Stimulated activated CD4-positive, alpha-beta T cell treated with anti-CD3 and anti-CD28 coated beads, Interleukin-15, amount 100 ng/mL, for 24 hours (primary cell): ENCODE results near the gene GOLT1B.

Source experiments
- DNase-seq: peaks from one replicate; pipeline ENCODE4 v3.0.0-alpha.2; 2020

Gene GOLT1B

DNA sequence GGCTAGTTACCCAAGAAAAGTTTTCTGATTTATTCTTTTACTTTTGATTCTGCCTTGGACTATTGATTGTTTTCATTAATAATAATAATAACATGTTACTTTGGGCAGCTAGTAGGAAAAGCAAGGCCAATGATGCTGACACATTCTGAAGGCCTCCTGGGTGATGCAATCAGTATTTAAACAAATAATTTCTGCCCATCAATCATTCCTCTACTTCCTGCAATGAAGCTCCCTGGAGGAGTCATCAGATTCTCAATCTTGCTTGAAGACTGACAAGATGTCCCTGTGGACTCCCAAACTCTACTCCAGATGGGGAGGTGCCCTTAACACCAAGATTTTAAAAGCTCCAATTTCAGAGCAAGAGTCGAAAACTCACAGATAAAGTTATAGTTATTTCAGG is 24.5 kb downstream of the GOLT1B start, which contains the start of gene SPX:
TSS of gene SPX (plus strand) at position 244 of the 400 bp plus-strand sequence. CDS start 177 bp downstream, outside the sequence.
- no peak for DNase-seq

DNA sequence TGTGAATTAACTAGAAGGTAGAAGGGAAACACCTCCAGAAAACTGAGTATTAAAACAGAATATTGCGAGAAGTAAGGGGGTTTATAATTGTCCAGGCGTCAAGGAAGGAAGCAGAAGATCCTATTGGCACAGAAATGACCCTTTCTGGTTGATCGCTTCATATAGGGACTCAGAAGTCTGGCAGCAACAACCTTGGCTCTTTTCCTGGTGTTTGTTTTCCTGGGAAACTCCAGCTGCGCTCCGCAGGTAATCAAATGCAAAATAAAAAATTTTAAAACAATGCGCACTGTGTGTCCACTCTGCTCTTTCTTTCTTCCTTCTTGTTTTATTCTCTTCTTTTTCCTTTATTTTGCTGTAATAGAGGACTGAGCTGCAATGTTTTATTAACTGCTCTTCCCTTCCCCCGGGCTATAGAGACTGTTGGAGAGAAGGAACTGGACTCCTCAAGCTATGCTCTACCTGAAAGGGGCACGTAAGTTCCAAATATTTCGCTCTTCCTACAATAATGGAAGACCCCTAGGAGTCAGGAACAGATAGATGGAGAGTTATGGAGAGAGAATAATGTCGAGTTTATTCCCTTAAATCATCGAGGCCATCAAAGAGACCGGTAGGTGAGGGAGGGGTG is 25.2 kb downstream of the GOLT1B start:
- no peak for DNase-seq

DNA sequence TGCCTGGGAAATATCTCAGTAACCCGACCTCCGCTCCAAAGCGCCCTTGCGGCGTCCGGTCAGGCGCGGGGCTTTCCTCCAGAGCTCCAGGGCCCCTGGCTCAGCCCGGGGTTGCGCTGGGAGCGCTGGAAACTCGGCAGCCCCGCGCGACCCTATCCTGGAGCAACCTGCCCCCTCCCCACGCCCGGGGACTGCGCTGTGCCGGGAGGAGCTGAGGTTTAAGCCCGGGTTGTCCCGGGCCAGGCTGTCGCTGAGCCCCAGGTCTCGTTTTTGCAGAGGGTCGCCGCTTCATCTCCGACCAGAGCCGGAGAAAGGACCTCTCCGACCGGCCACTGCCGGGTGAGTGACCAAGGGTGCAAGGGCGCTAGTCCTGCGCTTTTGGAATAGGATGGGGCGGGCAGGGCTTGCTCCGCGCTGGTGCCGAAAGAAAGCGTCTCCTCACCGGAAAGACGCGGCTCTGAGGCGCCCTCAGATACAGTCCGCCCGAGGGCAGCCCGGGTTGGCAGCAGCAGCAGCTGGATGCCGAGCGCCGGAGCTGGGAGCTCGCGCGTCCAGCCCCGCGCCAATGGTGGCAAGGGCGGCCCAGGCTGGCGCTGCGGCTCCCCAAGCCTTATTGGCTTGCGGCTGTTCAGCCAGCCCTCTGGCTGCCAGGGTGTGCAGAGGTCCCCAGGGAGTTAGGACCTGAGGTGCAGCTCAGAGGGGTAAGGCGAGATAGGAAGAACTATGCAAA is 26.0 kb downstream of the GOLT1B start:
- peak; percentile 77 for DNase-seq

DNA sequence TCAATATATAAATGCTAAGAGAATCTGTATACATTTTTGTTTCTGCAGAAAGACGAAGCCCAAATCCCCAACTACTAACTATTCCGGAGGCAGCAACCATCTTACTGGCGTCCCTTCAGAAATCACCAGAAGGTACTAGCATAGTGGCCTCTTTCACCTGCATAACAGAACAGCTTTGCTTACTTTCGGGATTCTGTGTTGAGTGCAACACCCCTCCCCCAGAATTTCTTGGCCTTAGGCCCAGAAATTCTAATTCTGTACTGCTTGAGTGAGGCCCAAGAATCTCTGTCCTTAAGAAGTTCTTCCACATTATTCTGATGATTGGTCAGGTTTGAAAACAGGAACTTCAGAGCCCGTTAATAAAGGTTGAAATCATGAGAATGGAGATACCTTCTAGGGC is 27.4 kb downstream of the GOLT1B start:
- DNase-seq = no peak

DNA sequence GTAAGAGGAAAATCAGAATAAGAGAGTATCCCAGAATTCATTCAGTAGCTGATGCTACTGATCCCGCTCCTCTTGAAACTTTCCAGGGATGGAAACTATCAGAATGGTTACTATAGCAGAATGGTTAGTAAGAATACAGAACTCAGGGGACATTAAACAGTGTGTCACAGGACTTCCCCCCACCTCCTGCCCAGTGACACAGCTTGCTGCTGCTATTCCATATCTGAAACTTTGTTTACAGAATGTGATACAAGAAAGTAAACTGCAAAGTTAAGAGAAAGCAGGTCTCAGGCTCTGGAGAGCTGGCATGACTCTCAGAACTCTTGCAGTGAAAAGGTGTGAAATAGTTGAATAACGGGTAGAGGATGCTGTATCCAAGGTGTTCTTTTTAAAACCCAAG is 27.9 kb downstream of the GOLT1B start:
- no peak for DNase-seq

DNA sequence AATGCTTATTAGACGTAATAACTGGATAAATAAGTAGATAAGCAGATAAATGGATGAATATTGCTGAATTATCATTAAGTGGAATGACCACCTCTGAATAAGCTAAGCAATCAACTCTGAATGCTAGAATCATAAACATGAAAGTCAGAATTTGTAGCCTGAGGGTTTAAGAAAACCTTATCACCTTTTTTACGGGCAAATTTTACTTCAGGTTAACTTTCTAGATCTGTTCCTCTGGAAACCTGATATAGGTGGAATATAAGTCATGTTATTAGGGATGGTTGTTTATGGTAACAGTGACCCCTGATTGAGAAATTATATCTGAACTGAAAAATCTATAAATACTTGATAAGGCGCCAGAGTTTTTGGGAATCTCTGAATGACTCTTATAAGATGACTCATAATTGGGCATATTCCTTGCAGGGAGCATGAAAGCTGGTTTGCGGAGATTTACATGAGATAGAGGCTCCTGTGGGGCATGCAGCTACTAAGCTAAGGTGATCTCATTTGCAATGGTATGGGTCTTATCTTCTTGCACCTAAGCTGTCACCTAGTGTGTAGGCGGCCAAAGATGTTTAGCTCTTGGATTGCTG is 36.6 kb downstream of the GOLT1B start:
- no peak for DNase-seq

DNA sequence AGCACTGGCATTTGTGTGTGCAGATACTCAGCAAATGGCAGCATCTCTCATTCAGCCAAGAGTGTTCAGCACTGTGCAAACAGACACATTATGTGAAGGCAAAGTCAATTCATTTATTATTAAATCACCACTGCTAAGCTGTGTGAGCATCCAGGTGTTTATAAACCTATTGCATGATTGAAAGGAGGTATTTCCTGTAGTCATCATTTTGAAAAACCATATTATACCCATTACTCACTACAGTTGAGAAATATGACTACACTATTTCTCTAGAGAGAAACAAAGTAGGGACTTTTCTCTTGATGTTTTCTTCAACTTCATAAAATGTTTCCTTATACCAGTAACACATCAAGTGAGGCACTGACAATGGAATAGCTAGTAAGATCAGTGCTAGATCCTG is 38.2 kb downstream of the GOLT1B start:
- no peak for DNase-seq

DNA sequence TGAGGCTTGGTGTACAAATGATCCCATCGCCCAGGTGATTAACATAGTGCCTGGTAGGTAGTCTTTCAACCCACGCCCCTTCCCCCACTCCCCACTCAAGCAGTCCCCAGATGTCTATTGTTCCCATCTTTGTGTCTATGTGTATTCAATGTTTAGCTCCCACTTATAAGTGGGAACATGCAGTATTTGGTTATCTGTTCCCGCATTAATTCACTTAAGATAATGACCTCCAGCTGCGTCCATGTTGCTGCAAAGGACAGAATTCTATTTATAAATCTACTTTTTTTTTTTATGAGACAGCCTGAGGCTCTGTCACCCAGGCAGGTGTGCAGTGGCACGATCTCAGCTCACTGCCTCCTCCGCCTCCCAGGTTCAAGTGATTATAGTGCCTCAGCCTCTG is 40.2 kb downstream of the GOLT1B start:
- DNase-seq = no peak

DNA sequence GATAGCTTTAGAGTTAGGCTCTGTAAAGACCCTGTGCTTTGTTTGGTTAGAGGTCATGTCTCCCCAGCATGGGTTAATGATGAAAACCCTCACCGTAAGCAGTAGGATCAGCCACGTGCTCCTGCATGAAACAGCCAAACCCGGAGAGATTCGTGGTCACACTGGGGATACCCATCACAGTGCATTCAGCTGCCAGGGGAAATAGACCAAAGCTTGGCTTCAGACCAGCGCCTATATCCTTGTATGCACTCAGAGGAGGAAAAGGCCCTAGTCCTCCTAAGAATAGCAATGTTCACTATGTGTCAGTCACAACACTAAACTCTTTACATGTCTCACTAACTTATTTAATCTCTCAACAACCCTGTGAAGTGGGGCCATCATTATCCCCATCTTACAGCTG is 40.8 kb downstream of the GOLT1B start:
- no peak for DNase-seq

DNA sequence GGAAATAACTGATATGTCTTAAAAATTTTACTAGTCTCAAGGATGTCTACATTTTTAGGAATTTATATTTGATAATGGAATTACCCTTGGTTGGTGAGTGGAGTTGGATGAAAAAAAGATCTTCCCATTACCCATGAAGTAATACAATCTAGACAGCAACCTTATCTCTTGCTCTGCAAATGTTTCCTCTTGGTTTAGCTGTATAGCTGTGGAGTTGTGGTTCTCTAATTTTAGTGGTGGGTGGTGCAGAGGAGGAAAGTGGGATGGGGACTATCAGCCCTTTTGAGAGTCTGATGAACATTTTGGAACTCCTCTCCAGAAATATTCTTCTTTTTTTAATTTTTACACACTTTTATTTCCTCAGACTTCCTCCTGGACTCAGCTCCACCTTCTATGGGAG is 41.6 kb downstream of the GOLT1B start:
- DNase-seq = no peak

DNA sequence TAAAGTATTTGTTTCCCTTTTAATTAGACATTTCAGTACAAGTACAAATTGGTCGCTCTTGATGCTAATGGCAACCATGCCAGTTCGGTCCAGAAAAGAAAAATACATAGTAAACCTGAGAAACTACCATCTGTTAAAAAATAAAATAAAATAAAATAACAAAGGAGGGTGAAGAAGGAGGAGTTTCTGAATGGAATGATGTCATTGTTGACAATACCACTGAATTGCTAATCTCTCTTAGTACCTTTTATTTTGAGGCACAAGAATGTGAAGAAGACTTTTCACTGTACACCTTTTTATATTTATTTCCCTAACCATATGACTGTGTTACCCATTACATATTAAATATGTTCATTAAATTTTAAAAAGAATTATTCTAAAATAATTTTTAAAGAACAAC is 44.0 kb downstream of the GOLT1B start:
- no peak for DNase-seq

DNA sequence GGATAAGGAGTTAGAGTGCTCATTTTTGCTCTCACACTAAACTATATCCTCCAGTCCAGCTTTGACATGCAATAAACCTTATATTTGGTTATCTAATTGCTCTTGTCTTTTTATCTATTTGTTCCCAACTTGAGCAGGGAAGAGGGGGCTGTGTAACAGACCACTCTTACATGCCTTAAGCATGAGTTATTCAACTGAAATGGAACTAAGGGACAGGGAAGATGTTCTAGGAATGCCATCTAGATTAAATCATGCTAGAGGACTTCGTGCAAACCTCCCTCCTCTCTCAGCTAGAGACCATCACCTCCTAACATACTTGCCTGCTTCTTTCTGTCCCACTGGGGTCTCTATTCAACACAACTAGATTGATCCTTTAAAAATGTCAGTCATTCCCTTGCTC is 45.1 kb downstream of the GOLT1B start:
- DNase-seq = no peak

DNA sequence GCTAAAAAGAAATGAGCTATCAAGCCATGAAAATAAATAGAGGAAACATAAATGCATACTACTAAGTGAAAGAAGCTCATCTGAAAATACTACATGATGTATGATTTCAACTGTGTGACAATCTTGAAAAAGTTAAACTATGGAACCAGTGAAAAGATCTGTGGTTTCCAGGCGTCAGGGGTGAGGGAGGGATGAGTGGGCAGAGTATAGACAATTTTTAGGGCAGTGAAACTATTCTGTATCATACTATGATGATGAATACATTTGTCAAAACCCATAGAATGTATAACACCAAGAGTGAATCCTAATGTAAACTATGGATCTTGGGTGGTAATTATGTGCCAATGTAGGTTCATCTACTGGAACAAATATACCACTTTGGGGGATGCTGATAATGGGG is 45.8 kb downstream of the GOLT1B start:
- DNase-seq = peak; percentile 40

DNA sequence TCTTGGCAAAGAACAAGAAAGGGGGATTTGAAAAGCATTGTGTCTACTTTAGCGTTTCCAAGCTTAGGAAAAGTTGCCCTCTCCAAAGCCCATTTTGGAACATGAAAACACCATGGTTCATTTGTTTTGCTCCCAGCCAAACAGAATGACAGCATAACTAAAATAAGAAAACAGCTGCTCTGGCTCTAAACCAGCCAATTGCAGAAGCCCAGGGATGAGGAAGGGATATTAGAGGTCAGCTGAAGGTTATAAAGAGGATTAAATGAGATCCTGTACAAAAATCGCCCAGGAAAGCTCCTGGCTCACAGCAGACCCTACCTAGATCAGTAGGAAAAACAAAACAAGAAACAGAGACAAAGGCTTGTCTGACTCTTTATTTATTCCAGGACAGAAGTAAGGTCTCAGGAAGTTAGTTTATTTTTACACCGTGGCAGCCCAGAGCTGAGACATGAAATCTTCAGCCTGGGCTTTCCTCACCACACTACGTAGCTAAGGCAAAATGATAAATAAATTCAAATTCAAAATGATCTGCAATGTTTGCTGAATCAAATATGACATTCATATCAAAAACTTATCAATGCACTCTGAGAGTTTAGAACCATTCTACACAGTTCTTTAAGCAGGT is 50.4 kb downstream of the GOLT1B start:
- DNase-seq = no peak

DNA sequence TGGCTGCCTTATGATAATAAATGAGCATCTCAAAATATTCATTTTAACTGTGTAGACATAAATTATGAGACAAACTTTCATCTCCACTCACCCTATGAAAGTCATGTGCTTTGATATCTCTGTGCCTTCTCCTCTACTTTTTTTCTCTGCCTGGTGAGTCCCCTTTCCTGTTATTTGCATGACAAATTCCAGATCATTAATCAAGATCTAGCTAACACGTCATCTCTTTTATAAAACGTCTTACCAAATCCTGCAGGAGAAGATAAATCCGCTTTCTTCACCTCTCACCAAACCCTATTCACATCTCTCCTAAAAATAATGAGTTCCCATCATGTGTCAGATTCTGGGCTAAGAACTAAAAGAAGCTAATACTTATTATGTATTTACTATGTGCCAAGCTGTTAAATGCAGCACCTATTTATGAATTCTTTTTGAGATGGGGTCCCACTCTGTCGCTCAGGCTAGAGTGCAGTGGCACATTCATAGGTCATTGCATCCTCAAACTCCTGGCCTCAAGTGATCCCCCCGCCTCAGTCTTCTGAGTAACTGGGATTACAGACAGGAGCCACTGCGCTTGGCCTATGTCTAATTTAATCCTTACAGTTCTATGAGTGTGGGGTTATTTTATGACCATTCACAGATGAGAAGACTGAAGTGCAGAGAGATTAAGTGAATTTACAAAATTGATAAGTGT is 51.2 kb downstream of the GOLT1B start:
- no peak for DNase-seq

DNA sequence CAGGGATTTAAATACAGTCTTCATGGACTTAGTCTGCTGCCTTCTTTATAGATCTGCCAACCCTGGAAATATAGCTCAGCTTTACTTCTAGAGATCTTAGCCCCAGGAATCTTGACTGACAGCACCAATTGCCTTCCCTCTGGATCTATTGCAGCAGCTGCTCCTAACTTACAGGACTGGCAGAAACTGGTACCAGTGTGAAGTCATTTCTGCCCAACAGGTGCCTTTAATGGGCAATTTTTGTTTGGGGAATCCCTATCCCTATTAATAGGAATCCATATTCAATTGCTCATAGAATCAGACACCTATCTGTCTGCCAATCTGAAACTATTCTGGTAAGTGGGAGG is 51.7 kb downstream of the GOLT1B start:
- no peak for DNase-seq

DNA sequence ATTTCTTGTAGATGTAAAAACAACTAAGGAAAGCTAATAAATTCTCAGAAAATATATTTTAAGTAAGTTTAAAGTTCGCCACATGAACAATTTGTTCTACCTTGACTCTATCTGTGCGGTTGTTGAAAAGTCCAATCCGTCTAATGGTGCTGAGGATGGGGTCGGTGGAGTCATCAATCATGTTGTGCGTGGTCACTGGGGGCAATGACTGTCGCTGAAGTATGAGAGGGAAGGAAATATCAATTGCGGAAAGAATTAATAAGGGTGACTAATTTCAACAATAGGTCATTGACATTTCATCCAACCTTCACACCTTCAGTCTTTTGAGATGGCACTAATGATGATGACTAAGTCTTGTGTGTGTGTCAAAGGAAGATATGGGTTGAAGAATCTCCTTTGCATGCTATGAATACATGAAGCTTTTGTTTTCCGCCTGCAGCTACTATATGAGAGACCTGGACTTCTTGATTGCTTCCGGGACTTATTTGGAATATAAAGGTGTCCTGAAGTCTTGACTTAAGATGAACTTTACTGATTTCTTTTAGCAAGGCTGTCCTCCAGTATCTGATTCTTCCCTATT is 56.6 kb downstream of the GOLT1B start:
- no peak for DNase-seq

DNA sequence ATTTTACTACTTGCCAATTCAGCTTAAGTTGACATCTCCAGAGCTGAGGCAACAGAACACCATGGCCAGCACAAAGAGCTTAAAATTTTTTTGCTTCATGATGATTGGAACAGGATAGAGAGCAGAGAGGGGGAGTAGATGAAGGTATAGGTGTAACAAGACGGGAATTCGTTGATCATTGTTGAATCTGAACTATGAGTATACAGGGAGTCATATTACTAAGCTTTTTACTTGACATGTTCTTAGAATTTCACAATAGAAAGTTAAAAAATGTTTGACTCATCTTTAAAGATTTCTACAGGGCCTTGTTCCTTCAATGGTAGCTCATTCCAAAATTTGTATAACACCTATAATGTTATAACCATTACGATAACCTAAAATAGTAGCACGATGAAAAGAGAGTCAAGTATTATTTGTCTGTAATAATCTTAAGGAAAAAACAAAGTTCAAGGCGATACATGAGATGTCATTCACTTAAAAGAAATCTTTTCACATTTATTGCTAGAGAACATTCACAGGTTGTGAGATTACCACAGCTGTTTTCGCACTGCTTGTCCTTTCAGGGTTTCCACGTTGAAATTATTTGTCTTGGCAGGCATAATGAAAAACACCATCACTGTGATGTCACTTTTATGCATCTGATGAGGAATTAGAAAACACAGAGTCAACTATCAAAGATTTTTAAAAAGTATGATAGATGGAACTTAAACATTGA is 58.4 kb downstream of the GOLT1B start:
- DNase-seq = no peak

DNA sequence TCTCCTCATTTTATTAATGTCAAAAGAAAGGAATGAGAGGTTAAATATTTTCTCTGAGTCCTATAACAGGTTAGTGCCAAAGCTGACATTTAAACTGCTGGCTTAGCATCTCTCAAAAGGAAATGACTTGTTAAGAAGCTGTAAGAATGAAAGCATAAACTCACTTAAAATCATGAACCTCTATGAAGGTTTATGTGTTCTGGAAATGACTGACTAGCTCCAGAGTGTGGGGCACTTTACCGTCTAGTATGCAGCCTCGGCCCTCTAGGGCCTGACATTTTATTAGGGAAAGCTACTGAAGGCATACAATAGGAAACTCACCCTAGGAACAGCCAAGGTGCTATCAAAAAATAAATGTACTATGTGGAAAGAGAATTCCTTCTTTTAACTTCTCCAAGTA is 59.6 kb downstream of the GOLT1B start:
- no peak for DNase-seq

DNA sequence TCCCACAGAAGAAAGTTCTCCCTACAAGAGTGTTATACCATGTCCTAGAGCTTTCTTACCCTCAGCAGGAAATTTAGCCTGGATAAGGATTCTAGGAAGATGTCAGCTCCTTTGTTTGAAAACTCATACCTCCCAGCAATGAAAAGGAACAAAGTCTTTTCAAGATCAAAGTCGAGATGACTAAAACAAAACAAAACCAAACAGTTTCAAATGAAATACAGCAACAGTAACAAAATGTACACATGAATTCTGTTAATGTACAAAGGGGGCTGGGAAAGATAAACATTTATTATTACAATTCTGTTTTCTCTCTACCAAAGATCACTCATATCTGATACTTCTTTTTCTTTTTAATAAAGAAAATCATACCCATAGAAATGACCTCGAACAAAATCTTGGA is 61.3 kb downstream of the GOLT1B start:
- DNase-seq = no peak

DNA sequence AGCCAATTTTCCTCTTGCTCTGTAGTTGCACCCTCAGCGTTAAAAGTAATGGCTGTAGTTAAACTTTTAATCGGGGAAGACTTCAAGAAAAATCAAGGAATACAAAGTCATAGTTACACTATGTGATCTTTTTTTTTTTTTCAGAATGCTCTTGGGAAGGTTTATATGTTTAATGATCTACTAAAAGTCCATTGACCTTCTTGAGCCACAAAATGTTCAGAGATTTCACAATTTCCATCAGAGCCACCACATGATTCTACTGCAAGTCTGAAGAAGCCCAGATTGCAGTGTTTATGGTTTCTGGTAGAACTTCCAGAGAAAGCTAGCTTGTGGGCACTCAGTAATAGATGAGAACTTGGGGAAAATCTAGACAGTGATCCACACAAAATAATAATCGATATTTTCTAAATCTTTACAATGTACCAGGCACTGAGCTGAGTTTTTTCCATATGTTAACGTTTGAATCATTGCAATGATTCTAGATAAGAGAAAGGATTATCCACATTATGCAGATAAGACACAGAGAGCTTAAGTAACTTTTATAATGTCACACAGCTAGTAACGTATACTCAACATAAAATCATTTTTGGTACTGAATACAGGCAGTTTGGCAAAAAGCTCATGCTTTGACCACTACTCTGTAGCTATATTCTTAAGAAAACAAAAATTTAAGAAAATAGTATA is 64.8 kb downstream of the GOLT1B start:
- DNase-seq = no peak

DNA sequence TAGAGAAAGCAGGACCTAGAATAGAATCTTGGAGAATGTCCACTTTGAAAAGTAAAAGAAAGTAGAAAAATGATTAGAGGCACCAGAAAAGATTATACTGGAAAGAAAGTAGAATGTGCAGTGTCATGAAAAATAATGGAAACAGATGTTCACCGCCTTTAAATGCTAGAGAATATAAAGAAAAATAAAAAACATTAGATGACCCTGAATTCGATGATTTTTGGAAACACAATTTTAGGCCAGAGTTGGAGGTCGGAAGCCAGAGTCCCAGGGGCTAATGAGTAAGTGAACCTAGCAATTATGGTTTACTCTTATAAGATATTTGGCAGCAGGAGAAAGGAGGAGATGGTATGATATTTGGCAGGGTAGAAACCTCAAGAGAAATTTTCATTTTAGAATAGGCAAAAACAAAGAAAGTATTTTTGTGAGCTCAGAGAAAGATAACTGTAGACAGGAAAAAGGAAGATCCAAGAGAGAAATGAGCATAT is 65.4 kb downstream of the GOLT1B start:
- no peak for DNase-seq
